ENCODE measurements around the gene KIAA1217.

DNA sequence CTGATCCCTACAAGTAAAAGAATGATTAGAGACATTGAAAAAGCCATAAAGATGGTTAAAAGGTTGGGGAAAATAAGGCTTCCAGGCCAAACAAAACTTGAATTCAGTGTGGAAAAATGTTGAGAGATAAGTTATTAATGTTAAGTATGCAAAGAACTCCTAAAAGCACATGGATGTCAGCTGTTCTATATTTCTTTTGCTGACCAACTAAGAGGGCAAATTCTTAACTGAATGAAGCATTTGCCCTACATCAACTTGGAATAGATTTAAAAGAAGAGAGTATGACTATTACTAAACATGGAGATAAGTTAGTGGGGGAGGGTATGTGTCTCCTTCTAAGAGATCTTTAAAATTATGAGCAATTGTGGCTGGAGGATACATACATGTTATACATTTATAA lies 124.8 kb downstream of the KIAA1217 start:
- no peak for TF ChIP-seq POLR2A (IDR thresholded peaks at IDR 0.05)
- TF ChIP-seq, protein P1, sequence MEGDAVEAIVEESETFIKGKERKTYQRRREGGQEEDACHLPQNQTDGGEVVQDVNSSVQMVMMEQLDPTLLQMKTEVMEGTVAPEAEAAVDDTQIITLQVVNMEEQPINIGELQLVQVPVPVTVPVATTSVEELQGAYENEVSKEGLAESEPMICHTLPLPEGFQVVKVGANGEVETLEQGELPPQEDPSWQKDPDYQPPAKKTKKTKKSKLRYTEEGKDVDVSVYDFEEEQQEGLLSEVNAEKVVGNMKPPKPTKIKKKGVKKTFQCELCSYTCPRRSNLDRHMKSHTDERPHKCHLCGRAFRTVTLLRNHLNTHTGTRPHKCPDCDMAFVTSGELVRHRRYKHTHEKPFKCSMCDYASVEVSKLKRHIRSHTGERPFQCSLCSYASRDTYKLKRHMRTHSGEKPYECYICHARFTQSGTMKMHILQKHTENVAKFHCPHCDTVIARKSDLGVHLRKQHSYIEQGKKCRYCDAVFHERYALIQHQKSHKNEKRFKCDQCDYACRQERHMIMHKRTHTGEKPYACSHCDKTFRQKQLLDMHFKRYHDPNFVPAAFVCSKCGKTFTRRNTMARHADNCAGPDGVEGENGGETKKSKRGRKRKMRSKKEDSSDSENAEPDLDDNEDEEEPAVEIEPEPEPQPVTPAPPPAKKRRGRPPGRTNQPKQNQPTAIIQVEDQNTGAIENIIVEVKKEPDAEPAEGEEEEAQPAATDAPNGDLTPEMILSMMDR (IDR thresholded peaks at IDR 0.05) = no peak

All from lower leg skin (tissue), 3 donors.